VCaP (cell line): ENCODE data around the gene CCDC88C.

Experiments
- H3K27ac ChIP-seq: fragments of 450-650 bp; 2 replicates; pipeline ENCODE4 v1.5.1; 2017
- CTCF ChIP-seq: fragments of 450-650 bp; conservative IDR thresholded peaks from 2 replicates; pipeline ENCODE4 v1.5.1; 2017; ENCODE audit warnings: mild to moderate bottlenecking, moderate library complexity

The CCDC88C gene

GRCh38 chr14:91241863-91242262 lies 175.8 kb downstream of the CCDC88C start:
- H3K27ac ChIP-seq, result no peak overlapping the region
- no peak for TF ChIP-seq CTCF

DNA sequence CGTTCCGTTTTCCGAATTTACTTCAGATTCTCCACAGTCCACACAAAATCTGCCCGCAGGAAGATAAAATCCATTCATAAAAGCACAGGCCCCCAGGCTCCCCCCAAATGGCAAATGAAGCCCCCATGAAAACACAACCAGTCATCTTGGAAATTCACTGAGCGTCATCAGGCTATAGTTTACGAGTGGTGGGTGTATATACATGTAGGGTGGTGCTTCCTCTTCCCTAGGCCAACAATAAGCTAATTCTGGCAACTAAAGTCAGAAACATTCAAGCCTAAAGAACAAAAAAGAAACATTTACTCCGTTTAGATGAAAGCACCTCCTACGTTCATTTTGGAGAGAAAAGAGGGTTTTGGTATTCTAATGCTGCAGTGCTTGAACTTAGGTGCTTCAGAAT lies 179.0 kb downstream of the CCDC88C start:
- no peak overlapping the region for H3K27ac ChIP-seq
- TF ChIP-seq CTCF, result no peak

GRCh38 chr14:91238085-91238484 lies 179.5 kb downstream of the CCDC88C start:
- H3K27ac ChIP-seq, result no peak overlapping the region
- TF ChIP-seq CTCF, result no peak

- no peak for TF ChIP-seq CTCF
- H3K27ac ChIP-seq, result no peak overlapping the region
These were observed 180.4 kb downstream of the CCDC88C start for GRCh38 chr14:91237219-91237618.

- no peak overlapping the region for H3K27ac ChIP-seq
- no peak for TF ChIP-seq CTCF
These were observed 181.8 kb downstream of the CCDC88C start for GRCh38 chr14:91235841-91236240.

DNA sequence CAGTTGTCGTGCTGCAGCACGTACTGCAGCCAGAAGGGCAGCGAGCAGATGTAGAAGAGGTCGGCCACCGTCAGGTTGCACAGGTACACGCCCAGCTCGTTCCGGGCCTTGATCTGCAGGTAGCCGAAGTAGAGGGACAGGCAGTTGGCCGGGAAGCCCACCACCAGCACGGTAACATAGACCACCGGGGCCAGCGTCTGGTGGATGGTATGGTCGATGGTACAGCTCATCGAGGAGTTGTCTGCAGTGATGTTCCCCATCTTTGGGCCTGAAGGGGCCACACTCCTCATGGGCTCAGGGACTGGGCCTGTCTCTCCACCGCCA lies 182.9 kb downstream of the CCDC88C start:
- H3K27ac ChIP-seq, result no peak overlapping the region
- no peak for TF ChIP-seq CTCF

GRCh38 chr14:91233936-91234790 lies 183.5 kb downstream of the CCDC88C start:
- no peak overlapping the region for H3K27ac ChIP-seq
- no peak for TF ChIP-seq CTCF
